ENCODE results near the gene C22orf31. TPM values are rescaled to one million over a fixed set of nuclear protein-coding genes. Genes with fewer than 3 reads are reported as not detected.

Gene C22orf31
- total and polyA plus RNA-seq, 2 experiments from 2014 or later, result 0.36 TPM; not detected in 1

GRCh38 chr22:29012952-29013351 is 48.7 kb downstream of the C22orf31 start:
- H3F3A ChIP-seq (replicated peaks; ENCODE audit: low read depth), result no peaks in the 10 kb centered on the region
- no peak overlapping the region for H3K4me2 ChIP-seq
- no peak for ATAC-seq
- Mint-ChIP-seq H3K27me3 (ENCODE audit: insufficient read depth, low read depth, poor library complexity) (peaks cover 15% of the 10 kb centered on the region), H3K36me3 (ENCODE audit: low read depth) (peaks cover 6% of the 10 kb centered on the region), H3K4me1 (peaks cover 56% of the 10 kb centered on the region), H3K4me3 (no peak overlapping the region), H3K27ac (no peak overlapping the region), H3K9me3 (no peaks in the 10 kb centered on the region)
- no peak for TF ChIP-seq NANOG (IDR thresholded peaks at IDR 0.05; ENCODE audit: borderline replicate concordance)
- no peak for TF ChIP-seq JUNB (IDR thresholded peaks at IDR 0.05; ENCODE audit: unreplicated experiment)
- TF ChIP-seq ZNF331 (CRISPR knock-in tag; IDR thresholded peaks at IDR 0.05; ENCODE audit: low read depth), result no peak
- TF ChIP-seq EZH2phosphoT487 (IDR thresholded peaks at IDR 0.05; ENCODE audit: unreplicated experiment), result no peak
- no peak for TF ChIP-seq REST (IDR thresholded peaks at IDR 0.05; ENCODE audit: unreplicated experiment)
- TF ChIP-seq, protein P1, sequence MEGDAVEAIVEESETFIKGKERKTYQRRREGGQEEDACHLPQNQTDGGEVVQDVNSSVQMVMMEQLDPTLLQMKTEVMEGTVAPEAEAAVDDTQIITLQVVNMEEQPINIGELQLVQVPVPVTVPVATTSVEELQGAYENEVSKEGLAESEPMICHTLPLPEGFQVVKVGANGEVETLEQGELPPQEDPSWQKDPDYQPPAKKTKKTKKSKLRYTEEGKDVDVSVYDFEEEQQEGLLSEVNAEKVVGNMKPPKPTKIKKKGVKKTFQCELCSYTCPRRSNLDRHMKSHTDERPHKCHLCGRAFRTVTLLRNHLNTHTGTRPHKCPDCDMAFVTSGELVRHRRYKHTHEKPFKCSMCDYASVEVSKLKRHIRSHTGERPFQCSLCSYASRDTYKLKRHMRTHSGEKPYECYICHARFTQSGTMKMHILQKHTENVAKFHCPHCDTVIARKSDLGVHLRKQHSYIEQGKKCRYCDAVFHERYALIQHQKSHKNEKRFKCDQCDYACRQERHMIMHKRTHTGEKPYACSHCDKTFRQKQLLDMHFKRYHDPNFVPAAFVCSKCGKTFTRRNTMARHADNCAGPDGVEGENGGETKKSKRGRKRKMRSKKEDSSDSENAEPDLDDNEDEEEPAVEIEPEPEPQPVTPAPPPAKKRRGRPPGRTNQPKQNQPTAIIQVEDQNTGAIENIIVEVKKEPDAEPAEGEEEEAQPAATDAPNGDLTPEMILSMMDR (conservative IDR thresholded peaks at IDR 0.05; ENCODE audit: low read depth in 2 of 2), result no peak
- TF ChIP-seq ZNF462 (CRISPR knock-in tag; IDR thresholded peaks at IDR 0.05), result no peak
- no peak for TF ChIP-seq CREB1 (CRISPR knock-in tag; IDR thresholded peaks at IDR 0.05; ENCODE audit: low read depth)
- TF ChIP-seq EZH2 (IDR thresholded peaks at IDR 0.05; ENCODE audit: low read depth, unreplicated experiment), result no peak
- TF ChIP-seq, protein P2, sequence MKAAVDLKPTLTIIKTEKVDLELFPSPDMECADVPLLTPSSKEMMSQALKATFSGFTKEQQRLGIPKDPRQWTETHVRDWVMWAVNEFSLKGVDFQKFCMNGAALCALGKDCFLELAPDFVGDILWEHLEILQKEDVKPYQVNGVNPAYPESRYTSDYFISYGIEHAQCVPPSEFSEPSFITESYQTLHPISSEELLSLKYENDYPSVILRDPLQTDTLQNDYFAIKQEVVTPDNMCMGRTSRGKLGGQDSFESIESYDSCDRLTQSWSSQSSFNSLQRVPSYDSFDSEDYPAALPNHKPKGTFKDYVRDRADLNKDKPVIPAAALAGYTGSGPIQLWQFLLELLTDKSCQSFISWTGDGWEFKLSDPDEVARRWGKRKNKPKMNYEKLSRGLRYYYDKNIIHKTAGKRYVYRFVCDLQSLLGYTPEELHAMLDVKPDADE (IDR thresholded peaks at IDR 0.05), result no peak
- no peak for TF ChIP-seq ZNF114 (CRISPR knock-in tag; IDR thresholded peaks at IDR 0.05)
- TF ChIP-seq STAT1 (IDR thresholded peaks at IDR 0.05; ENCODE audit: unreplicated experiment), result no peak
- no peak for TF ChIP-seq POLR2AphosphoS5 (IDR thresholded peaks at IDR 0.05; ENCODE audit: low read depth)
- H2AFZ ChIP-seq, result no peak overlapping the region
- no peak overlapping the region for H3K4me3 ChIP-seq
- peaks cover 56% of the 10 kb centered on the region for H3K79me2 ChIP-seq (replicated peaks; ENCODE audit: insufficient read depth)
- no peaks in the 10 kb centered on the region for H3K9me2 ChIP-seq (ENCODE audit: insufficient read depth)
- no peak for DNase-seq (ENCODE audit: low spot score)
- no peaks in the 10 kb centered on the region for H3K36me3 ChIP-seq (ENCODE audit: insufficient read depth)
- no peak overlapping the region for H3K27ac ChIP-seq (ENCODE audit: low read depth)
- no peaks in the 10 kb centered on the region; the same call in 1 of the 2 replicates for H4K20me1 ChIP-seq (replicated peaks; ENCODE audit: insufficient read depth)
- H3K27me3 ChIP-seq (ENCODE audit: insufficient read depth), result no peaks in the 10 kb centered on the region
- peaks cover 37% of the 10 kb centered on the region for H3K4me1 ChIP-seq (ENCODE audit: insufficient read depth)
